Left hindlimb (tissue), 1 donor: ENCODE measurements around the gene STAT5B.
"Not testable (repeated sequence)": the region's sequence is repeated elsewhere in the genome, so short reads cannot be mapped to it uniquely, and the experiment has no call there.

Source experiments
- DNase-seq: peaks from one replicate; pipeline ENCODE4 v3.0.0-alpha.2; 2018

The STAT5B gene

GRCh38 chr17:42266918-42267766 lies 9.0 kb downstream of the STAT5B start:
- no peak for DNase-seq

- DNase-seq = no peak
Measured at GRCh38 chr17:42266462-42266861, 9.7 kb downstream of the STAT5B start.

DNA sequence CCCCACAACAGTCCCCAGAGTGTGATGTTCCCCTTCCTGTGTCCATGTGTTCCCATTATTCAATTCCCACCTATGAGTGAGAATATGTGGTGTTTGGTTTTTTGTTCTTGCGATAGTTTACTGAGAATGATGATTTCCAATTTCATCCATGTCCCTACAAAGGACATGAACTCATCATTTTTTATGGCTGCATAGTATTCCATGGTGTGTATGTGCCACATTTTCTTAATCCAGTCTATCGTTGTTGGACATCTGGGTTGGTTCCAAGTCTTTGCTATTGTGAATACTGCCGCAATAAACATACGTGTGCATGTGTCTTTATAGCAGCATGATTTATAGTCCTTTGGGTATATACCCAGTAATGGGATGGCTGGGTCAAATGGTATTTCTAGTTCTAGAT lies 11.8 kb downstream of the STAT5B start:
- not testable (repeated sequence) for DNase-seq

DNA sequence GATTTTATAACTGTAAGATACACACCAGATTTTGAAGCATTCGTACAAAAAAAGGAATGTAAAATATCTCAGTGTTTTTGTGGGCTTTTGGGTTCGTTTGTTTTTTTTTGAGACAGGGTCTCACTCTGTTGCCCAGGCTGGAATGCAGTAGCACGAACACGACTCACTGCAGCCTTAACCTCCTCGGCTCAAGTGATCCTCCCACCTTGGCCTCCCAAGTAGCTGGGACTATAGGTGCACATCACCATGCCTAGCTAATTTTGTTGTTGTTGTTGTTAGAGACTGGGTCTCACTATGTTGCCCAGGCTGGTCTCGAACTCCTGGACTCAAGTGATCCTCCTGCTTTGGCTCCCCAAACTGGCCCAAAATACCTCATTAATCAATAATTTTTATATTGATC lies 15.9 kb downstream of the STAT5B start:
- DNase-seq = no peak

DNA sequence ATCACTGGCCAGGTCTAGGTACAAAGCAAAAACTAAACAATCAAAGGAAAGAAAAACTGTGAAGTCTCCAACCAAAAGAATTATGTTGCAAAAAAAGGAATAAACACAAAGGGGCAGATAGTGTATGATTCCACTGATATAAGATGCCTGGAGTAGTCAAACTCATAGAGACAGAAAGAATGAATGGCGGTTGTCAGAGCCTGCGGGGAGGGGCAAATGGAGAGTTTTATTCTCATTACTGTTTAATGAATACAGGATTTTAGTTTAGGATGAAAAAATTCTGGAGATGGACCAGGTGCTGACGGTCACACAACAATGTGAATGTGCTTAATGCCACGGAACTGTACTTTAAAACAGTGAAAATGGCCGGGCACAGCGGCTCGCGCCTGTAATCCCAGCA lies 20.7 kb downstream of the STAT5B start:
- no peak for DNase-seq

GRCh38 chr17:42253578-42253977 lies 22.6 kb downstream of the STAT5B start:
- DNase-seq = no peak

GRCh38 chr17:42252597-42253550 lies 23.3 kb downstream of the STAT5B start:
- DNase-seq = no peak

- DNase-seq = no peak
Measured at GRCh38 chr17:42251115-42251514, 25.1 kb downstream of the STAT5B start.

DNA sequence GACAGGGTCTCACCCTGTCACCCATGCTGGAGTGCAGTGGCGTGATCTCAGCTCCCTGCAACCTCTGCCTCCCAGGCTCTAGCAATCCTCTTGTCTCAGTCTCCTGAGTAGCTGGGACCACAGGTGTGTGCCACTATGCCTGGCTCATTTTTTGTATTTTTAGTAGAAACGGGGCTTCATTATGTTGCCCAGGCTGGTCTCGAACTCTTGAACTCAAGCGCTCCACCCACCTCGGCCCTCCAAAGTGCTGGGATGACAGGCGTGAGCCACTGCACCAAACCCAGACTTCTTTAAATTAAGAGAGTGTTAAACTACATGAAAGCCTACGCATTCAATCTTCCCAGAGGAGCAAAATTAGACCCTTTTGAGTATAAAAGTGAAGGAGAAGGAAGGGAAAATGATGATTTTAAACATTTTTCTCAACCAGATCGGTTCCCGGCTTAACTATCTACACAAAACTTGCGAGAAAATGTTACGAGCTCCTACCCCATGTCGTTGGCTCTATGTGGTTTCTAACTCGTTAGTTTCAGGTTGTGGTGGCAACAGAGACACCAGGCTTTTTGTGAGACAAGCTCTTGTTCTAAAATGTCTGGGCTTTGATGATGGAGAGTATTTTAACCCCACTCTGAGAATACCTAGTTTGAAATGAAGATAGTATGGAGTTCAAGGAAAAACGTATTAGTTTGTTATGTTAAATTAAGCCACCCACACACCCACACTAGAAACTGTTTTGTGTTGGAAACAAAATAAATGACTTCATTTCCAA lies 26.3 kb downstream of the STAT5B start:
- DNase-seq = no peak

- peak; percentile 80 for DNase-seq
Measured at GRCh38 chr17:42248351-42249179, 27.6 kb downstream of the STAT5B start.

GRCh38 chr17:42247734-42248133 lies 28.5 kb downstream of the STAT5B start:
- DNase-seq = no peak

DNA sequence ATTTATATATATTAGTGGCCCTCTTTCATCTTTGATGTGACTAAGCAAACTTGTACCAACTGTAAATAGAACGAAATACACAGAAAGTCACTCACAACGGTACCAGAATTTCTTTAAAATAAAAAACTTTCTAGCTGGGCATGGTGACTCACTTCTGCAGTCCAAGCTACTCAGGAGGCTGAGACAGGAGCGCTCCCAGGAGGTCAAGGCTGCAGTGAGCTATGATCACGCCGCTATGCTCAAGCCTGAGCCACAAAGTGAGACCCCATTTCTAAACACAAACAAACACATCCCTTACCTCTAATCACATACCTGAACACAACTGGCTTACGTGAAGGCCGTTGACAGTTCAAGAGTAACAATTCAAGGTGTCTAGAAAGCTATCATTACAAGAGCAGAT lies 29.7 kb downstream of the STAT5B start:
- DNase-seq = no peak

- DNase-seq = not testable (repeated sequence)
Measured at GRCh38 chr17:42245183-42245582, 31.0 kb downstream of the STAT5B start.

GRCh38 chr17:42244116-42244515 lies 32.1 kb downstream of the STAT5B start:
- not testable (repeated sequence) for DNase-seq

- DNase-seq = no peak
Measured at GRCh38 chr17:42243493-42243982, 32.7 kb downstream of the STAT5B start.

GRCh38 chr17:42241871-42242270 lies 34.3 kb downstream of the STAT5B start:
- no peak for DNase-seq

DNA sequence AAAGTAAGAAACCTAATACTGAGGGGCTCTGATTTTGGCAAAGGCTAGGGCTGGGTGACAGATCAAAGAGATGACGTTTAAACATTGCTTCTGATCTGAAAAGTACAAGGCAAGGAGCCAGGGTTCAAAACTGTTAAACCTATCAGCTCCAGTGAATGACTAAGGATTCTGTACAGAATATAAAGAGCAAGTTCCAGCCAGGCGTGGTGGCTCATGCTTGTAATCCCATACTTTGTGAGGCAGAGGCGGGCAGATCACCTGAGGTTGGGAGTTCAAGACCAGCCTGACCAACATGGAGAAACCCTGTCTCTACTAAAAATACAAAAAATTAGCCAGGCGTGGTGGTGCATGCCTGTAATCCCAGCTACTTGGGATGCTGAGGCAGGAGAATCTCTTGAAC lies 35.3 kb downstream of the STAT5B start:
- DNase-seq = not testable (repeated sequence)

DNA sequence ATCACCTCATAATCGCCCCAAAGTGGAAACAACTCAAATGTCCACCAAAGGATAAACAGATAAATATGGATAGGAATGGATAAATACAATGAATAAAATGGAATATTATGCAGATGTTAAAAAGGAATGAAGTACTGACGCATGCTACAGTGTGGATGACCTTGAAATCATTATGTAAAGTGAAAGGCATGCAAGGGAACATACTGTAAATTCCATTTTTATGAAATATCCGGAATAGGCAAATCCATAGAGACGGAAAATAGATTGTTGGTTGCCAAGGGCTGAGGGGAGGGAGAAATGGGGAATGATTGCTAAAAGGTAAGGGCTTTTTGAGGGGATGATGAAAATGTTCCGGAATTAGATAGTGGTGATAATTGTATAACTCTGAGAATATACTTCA lies 36.0 kb downstream of the STAT5B start:
- DNase-seq = no peak

DNA sequence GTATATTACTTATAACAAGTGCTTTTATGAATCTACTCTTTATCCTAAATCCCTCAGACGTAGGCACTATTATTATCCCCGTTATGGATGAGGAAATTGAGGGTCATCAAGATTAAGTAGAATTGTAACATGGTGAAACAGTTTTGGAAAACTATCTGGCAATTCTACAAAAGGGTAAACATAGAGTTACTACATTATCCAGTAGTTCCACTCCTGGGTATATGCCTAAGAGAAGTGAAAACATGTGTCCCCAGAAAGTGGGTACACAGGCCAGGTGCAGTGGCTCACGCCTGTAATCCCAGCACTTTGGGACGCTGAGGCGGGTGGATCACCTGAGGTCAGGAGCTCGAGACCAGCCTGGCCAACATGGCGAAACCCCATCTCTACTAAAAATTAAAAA lies 36.6 kb downstream of the STAT5B start:
- not testable (repeated sequence) for DNase-seq

- no peak for DNase-seq
Measured at GRCh38 chr17:42236760-42237159, 39.4 kb downstream of the STAT5B start.

DNA sequence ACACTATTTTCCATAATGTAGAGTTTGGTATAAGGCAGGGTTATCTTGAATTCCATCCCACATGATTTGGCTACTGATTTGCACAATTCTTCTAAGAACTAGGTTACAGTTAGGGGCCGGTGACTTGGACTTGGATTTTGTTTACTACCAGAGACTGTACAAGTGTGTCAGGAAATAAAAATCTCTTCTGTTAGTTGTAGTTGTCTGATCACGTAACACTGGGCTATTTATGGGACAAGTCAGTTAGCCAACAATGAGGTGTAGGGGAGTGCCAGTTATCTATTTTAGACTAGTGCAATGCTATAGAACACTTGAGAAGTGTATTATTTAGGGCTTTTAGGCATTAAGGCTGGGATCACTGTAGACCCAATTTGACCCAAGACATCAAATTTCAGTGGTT lies 42.2 kb downstream of the STAT5B start:
- DNase-seq = no peak

DNA sequence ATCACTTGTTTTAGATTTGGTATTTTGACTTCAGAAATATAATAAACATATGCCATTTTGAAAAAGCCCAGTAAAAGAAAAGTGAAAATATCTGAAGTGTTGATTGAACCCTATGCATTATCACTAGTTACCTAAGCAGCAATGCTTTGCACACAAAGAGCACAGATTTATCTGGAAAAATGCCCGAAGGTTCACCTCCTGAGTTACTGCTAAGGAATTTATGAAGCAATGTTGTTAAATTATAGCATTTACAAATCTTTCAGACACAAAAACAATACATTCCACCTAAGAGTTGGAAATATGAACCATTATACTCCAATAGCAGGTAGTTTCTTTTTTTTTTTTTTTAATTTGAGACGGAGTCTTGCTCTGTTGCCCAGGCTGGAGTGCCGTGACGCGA lies 43.0 kb downstream of the STAT5B start:
- DNase-seq = no peak
